HEK293 (cell line): ENCODE results near the gene ADIRF.

Experiments
- HOXA7 ChIP-seq: sonication (generic); formaldehyde crosslinking; IDR thresholded peaks from 2 replicates; pipeline ENCODE4 v1.8.1; 2022; ENCODE audit warnings: missing genetic modification reagents, borderline replicate concordance
- HOXD13 ChIP-seq: sonication (generic); formaldehyde crosslinking; IDR thresholded peaks from 2 replicates; pipeline ENCODE4 v1.8.0; 2022; ENCODE audit warnings: missing genetic modification reagents, borderline replicate concordance
- KLF7 ChIP-seq: fragments of 450-650 bp; formaldehyde crosslinking; IDR thresholded peaks from 2 replicates; pipeline ENCODE4 v1.5.1; 2016; ENCODE audit warnings: missing biosample characterization, missing genetic modification characterization, borderline replicate concordance
- OVOL3 ChIP-seq: fragments of 450-650 bp; formaldehyde crosslinking; IDR thresholded peaks from 2 replicates; pipeline ENCODE4 v1.5.1; 2016; ENCODE audit warnings: missing biosample characterization, missing genetic modification characterization
- PRDM1 ChIP-seq: fragments of 450-650 bp; formaldehyde crosslinking; IDR thresholded peaks from 2 replicates; pipeline ENCODE4; 2016; ENCODE audit warnings: missing biosample characterization, missing genetic modification characterization
- SP3 ChIP-seq: fragments of 450-650 bp; formaldehyde crosslinking; IDR thresholded peaks from 2 replicates; pipeline ENCODE4 v1.5.1; 2016; ENCODE audit warnings: missing biosample characterization, missing genetic modification characterization
- SP7 ChIP-seq: fragments of 450-650 bp; formaldehyde crosslinking; IDR thresholded peaks from 2 replicates; pipeline ENCODE4 v1.5.1; 2016; ENCODE audit warnings: missing biosample characterization, missing genetic modification characterization
- ZBTB17 ChIP-seq: fragments of 450-650 bp; formaldehyde crosslinking; IDR thresholded peaks from 2 replicates; pipeline ENCODE4 v1.5.1; 2016; ENCODE audit warnings: missing biosample characterization, missing genetic modification characterization
- ZFP3 ChIP-seq: fragments of 450-650 bp; formaldehyde crosslinking; IDR thresholded peaks from 2 replicates; pipeline ENCODE4 v1.5.1; 2016; ENCODE audit warnings: low read depth, missing biosample characterization, missing genetic modification characterization
- ZIC2 ChIP-seq: fragments of 450-650 bp; formaldehyde crosslinking; IDR thresholded peaks from 2 replicates; pipeline ENCODE4 v1.5.1; 2016; ENCODE audit warnings: missing biosample characterization, missing genetic modification characterization
- ZNF184 ChIP-seq: fragments of 450-650 bp; IDR thresholded peaks from 2 replicates; pipeline ENCODE4 v1.5.1; 2018; ENCODE audit warnings: missing biosample characterization, mild to moderate bottlenecking, missing genetic modification characterization
- ZNF2 ChIP-seq: fragments of 450-650 bp; formaldehyde crosslinking; IDR thresholded peaks from 2 replicates; pipeline ENCODE4 v1.5.1; 2016; ENCODE audit warnings: missing biosample characterization, missing genetic modification characterization
- ZNF223 ChIP-seq: fragments of 450-650 bp; formaldehyde crosslinking; IDR thresholded peaks from 2 replicates; pipeline ENCODE4 v1.5.1; 2016; ENCODE audit warnings: missing biosample characterization, missing genetic modification characterization
- ZNF426 ChIP-seq: fragments of 450-650 bp; formaldehyde crosslinking; IDR thresholded peaks from 2 replicates; pipeline ENCODE4 v1.5.1; 2017; ENCODE audit warnings: missing biosample characterization, missing genetic modification characterization, mild to moderate bottlenecking, inconsistent platforms, moderate library complexity
- ZNF548 ChIP-seq: fragments of 450-650 bp; formaldehyde crosslinking; IDR thresholded peaks from 2 replicates; pipeline ENCODE4 v1.5.1; 2016; ENCODE audit warnings: missing biosample characterization, missing genetic modification characterization
- ZNF623 ChIP-seq: fragments of 450-650 bp; formaldehyde crosslinking; IDR thresholded peaks from 2 replicates; pipeline ENCODE4 v1.5.1; 2016; ENCODE audit warnings: missing biosample characterization, missing genetic modification characterization
- ZNF624 ChIP-seq: fragments of 450-650 bp; formaldehyde crosslinking; IDR thresholded peaks from 2 replicates; pipeline ENCODE4 v1.5.1; 2017; ENCODE audit warnings: missing biosample characterization, missing genetic modification characterization
- ZNF660 ChIP-seq: fragments of 450-650 bp; IDR thresholded peaks from 2 replicates; pipeline ENCODE4 v1.5.1; 2018; ENCODE audit warnings: missing biosample characterization, mild to moderate bottlenecking, missing genetic modification characterization
- ZNF76 ChIP-seq: fragments of 450-650 bp; formaldehyde crosslinking; IDR thresholded peaks from 2 replicates; pipeline ENCODE4; 2016; ENCODE audit warnings: low read depth, missing biosample characterization, missing genetic modification characterization, borderline replicate concordance
- ZNF791 ChIP-seq: fragments of 450-650 bp; formaldehyde crosslinking; IDR thresholded peaks from 2 replicates; pipeline ENCODE4 v1.5.1; 2016; ENCODE audit warnings: missing biosample characterization, missing genetic modification characterization
- ZNF837 ChIP-seq: fragments of 450-650 bp; formaldehyde crosslinking; IDR thresholded peaks from 2 replicates; pipeline ENCODE4 v1.5.1; 2016; ENCODE audit warnings: missing biosample characterization, missing genetic modification characterization
- TF ChIP-seq, protein P1 (sequence below): fragments of 450-650 bp; formaldehyde crosslinking; IDR thresholded peaks from 2 replicates; pipeline ENCODE4; 2016; ENCODE audit warnings: missing biosample characterization, missing genetic modification characterization
- TF ChIP-seq, protein P2 (sequence below): fragments of 450-650 bp; formaldehyde crosslinking; IDR thresholded peaks from 2 replicates; pipeline ENCODE4 v1.5.1; 2016; ENCODE audit warnings: missing biosample characterization, missing genetic modification characterization, borderline replicate concordance
- TF ChIP-seq, protein P3 (sequence below): fragments of 450-650 bp; formaldehyde crosslinking; IDR thresholded peaks from 2 replicates; pipeline ENCODE4 v1.5.1; 2016; ENCODE audit warnings: missing biosample characterization, missing genetic modification characterization
- TF ChIP-seq, protein P4 (sequence below): fragments of 450-650 bp; formaldehyde crosslinking; optimal IDR thresholded peaks from 2 replicates; pipeline ENCODE3; 2016; ENCODE audit warnings: missing biosample characterization, mild to moderate bottlenecking, missing genetic modification characterization
- TF ChIP-seq, protein P5 (sequence below): fragments of 450-650 bp; formaldehyde crosslinking; IDR thresholded peaks from 2 replicates; pipeline ENCODE4 v1.5.1; 2016; ENCODE audit warnings: missing biosample characterization, missing genetic modification characterization
- TF ChIP-seq, protein P6 (sequence below): fragments of 450-650 bp; formaldehyde crosslinking; IDR thresholded peaks from 2 replicates; pipeline ENCODE4 v1.5.1; 2016; ENCODE audit warnings: missing biosample characterization, missing genetic modification characterization

The ADIRF gene

DNA sequence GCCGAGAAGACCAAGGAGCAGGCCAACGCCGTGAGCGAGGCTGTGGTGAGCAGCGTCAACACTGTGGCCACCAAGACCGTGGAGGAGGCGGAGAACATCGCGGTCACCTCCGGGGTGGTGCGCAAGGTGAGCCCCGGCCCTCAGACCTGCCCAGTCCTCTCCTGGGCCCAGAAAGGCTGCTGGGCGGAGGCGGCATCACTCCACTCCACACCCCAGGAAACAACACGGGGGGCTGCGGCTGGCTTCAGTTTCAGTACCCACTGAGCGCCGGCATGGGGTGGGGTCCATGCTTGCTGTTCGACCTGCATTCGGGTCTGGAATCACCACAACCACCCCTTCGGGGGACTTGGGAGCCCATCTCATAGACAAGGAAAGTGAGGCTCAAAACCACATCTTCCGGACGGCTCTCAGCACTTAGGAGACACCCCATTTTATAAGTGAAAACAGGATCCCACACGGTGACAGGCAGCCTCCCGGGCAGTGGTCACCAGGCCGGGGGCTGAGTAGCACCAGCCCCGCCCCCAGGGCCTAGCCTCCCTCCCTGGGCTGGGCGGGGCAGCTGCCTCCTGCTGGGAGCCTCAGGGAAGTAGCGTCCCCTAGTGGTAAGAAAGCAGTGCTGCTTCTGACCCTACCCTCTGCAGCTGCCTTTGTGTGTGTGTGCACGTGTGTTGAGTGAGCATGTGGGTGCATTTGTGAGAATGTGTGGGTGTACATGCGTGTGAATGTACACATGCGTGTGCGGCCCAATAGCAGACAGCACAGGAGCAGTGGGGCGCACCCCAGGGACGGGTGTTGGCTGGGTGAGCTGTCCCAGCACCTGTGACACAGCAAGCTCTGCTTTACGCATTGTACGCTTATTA is 8.0 kb upstream of the ADIRF start (continued):
- TF ChIP-seq, protein P1, sequence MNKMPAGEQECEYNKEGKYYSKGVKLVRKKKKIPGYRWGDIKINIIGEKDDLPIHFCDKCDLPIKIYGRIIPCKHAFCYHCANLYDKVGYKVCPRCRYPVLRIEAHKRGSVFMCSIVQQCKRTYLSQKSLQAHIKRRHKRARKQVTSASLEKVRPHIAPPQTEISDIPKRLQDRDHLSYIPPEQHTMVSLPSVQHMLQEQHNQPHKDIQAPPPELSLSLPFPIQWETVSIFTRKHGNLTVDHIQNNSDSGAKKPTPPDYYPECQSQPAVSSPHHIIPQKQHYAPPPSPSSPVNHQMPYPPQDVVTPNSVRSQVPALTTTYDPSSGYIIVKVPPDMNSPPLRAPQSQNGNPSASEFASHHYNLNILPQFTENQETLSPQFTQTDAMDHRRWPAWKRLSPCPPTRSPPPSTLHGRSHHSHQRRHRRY (tag by site-specific recombination) = no peak
- TF ChIP-seq ZFP3 (tag by site-specific recombination) (no peak), ZNF791 (tag by site-specific recombination) (no peak), ZNF624 (tag by site-specific recombination) (no peak), KLF7 (tag by site-specific recombination) (peak; percentile 92), ZNF76 (tag by site-specific recombination) (no peak), HOXA7 (CRISPR knock-in tag) (no peak), PRDM1 (no peak), ZBTB17 (no peak), OVOL3 (no peak), HOXD13 (no peak), ZNF223 (tag by site-specific recombination) (no peak), ZNF623 (tag by site-specific recombination) (no peak), SP7 (tag by site-specific recombination) (0 out of 2 replicates have a peak, but pooled peaks have one; percentile 17), SP3 (tag by site-specific recombination) (peak; percentile 67), ZNF184 (tag by site-specific recombination) (no peak), ZNF837 (tag by site-specific recombination) (no peak), ZNF426 (tag by site-specific recombination) (no peak), ZNF660 (tag by site-specific recombination) (no peak), ZNF548 (tag by site-specific recombination) (no peak), ZNF2 (0 out of 2 replicates have a peak, but pooled peaks have one; percentile 20), ZIC2 (tag by site-specific recombination) (peak; percentile 67)
- TF ChIP-seq, protein P2, sequence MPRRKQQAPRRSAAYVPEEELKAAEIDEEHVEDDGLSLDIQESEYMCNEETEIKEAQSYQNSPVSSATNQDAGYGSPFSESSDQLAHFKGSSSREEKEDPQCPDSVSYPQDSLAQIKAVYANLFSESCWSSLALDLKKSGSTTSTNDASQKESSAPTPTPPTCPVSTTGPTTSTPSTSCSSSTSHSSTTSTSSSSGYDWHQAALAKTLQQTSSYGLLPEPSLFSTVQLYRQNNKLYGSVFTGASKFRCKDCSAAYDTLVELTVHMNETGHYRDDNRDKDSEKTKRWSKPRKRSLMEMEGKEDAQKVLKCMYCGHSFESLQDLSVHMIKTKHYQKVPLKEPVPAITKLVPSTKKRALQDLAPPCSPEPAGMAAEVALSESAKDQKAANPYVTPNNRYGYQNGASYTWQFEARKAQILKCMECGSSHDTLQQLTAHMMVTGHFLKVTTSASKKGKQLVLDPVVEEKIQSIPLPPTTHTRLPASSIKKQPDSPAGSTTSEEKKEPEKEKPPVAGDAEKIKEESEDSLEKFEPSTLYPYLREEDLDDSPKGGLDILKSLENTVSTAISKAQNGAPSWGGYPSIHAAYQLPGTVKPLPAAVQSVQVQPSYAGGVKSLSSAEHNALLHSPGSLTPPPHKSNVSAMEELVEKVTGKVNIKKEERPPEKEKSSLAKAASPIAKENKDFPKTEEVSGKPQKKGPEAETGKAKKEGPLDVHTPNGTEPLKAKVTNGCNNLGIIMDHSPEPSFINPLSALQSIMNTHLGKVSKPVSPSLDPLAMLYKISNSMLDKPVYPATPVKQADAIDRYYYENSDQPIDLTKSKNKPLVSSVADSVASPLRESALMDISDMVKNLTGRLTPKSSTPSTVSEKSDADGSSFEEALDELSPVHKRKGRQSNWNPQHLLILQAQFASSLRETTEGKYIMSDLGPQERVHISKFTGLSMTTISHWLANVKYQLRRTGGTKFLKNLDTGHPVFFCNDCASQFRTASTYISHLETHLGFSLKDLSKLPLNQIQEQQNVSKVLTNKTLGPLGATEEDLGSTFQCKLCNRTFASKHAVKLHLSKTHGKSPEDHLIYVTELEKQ (tag by site-specific recombination) = no peak
- TF ChIP-seq, protein P3, sequence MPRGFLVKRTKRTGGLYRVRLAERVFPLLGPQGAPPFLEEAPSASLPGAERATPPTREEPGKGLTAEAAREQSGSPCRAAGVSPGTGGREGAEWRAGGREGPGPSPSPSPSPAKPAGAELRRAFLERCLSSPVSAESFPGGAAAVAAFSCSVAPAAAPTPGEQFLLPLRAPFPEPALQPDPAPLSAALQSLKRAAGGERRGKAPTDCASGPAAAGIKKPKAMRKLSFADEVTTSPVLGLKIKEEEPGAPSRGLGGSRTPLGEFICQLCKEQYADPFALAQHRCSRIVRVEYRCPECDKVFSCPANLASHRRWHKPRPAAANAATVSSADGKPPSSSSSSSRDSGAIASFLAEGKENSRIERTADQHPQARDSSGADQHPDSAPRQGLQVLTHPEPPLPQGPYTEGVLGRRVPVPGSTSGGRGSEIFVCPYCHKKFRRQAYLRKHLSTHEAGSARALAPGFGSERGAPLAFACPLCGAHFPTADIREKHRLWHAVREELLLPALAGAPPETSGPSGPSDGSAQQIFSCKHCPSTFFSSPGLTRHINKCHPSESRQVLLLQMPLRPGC = no peak
- TF ChIP-seq, protein P4, sequence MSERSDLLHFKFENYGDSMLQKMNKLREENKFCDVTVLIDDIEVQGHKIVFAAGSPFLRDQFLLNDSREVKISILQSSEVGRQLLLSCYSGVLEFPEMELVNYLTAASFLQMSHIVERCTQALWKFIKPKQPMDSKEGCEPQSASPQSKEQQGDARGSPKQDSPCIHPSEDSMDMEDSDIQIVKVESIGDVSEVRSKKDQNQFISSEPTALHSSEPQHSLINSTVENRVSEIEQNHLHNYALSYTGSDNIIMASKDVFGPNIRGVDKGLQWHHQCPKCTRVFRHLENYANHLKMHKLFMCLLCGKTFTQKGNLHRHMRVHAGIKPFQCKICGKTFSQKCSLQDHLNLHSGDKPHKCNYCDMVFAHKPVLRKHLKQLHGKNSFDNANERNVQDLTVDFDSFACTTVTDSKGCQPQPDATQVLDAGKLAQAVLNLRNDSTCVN (tag by site-specific recombination) = no peak
- TF ChIP-seq, protein P5, sequence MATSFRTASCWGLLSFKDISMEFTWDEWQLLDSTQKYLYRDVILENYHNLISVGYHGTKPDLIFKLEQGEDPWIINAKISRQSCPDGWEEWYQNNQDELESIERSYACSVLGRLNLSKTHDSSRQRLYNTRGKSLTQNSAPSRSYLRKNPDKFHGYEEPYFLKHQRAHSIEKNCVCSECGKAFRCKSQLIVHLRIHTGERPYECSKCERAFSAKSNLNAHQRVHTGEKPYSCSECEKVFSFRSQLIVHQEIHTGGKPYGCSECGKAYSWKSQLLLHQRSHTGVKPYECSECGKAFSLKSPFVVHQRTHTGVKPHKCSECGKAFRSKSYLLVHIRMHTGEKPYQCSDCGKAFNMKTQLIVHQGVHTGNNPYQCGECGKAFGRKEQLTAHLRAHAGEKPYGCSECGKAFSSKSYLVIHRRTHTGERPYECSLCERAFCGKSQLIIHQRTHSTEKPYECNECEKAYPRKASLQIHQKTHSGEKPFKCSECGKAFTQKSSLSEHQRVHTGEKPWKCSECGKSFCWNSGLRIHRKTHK (tag by site-specific recombination) = no peak
- TF ChIP-seq, protein P6, sequence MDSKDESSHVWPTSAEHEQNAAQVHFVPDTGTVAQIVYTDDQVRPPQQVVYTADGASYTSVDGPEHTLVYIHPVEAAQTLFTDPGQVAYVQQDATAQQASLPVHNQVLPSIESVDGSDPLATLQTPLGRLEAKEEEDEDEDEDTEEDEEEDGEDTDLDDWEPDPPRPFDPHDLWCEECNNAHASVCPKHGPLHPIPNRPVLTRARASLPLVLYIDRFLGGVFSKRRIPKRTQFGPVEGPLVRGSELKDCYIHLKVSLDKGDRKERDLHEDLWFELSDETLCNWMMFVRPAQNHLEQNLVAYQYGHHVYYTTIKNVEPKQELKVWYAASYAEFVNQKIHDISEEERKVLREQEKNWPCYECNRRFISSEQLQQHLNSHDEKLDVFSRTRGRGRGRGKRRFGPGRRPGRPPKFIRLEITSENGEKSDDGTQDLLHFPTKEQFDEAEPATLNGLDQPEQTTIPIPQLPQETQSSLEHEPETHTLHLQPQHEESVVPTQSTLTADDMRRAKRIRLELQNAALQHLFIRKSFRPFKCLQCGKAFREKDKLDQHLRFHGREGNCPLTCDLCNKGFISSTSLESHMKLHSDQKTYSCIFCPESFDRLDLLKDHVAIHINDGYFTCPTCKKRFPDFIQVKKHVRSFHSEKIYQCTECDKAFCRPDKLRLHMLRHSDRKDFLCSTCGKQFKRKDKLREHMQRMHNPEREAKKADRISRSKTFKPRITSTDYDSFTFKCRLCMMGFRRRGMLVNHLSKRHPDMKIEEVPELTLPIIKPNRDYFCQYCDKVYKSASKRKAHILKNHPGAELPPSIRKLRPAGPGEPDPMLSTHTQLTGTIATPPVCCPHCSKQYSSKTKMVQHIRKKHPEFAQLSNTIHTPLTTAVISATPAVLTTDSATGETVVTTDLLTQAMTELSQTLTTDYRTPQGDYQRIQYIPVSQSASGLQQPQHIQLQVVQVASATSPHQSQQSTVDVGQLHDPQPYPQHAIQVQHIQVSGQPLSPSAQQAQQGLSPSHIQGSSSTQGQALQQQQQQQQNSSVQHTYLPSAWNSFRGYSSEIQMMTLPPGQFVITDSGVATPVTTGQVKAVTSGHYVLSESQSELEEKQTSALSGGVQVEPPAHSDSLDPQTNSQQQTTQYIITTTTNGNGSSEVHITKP (tag by site-specific recombination) = no peak
